HCT116 (cell line): ENCODE measurements around the gene RACK1. TPM values are rescaled to one million over a fixed set of nuclear protein-coding genes. Genes with fewer than 3 reads are reported as not detected.

Experiments
- ATAC-seq: fragments of 200-7000 bp; cut with Tn5 transposase; 2 replicates; pipeline ENCODE4 v1.9.1; 2020; ENCODE audit warnings: mild to moderate bottlenecking, moderate library complexity
- BruUV-seq: library from RNA; stranded (reverse); fragments of 400-500 nt; replicated peaks from 2 replicates; lab custom pipeline; 2021; lab: Mats Ljungman, UMichigan
- CTCF ChIA-PET: fragments of 300-600 bp; sonication (Branson Sonifier 250); formaldehyde crosslinking; loops from one replicate; lab custom pipeline; 2021; ENCODE audit warnings: antibody characterized with exemption; lab: Charles Lee
- POLR2A ChIA-PET: fragments of 300-600, 350-600 bp; sonication (Branson Sonifier 250); formaldehyde crosslinking; loops from one replicate; lab custom pipeline; 2021; ENCODE audit warnings: antibody characterized with exemption; lab: Charles Lee
- RAD21 ChIA-PET, 2 experiments: fragments of 300-600 bp; sonication (Branson Sonifier 250); formaldehyde crosslinking; loops; one replicate each; lab custom pipeline; 2023; ENCODE audit warnings: low total read pairs in 2 of 2; ENCODE audit not compliant: uncharacterized antibody in 2 of 2, unreplicated experiment in 2 of 2, low non-redundant PET in 1 of 2; lab: Charles Lee
- DNase-seq: peaks from one replicate; pipeline ENCODE4 v3.0.0-alpha.2; 2010; ENCODE audit warnings: low read depth, low spot score
- H2AFZ ChIP-seq: fragments of 200-600 bp; shearing (Covaris generic), sonication (generic); 2 replicates; pipeline ENCODE4 v1.6.1; 2017; ENCODE audit warnings: low read depth, mixed run types, mixed read lengths, antibody characterized with exemption, low read length; ENCODE audit not compliant: poor library complexity, severe bottlenecking
- H3K27ac ChIP-seq: 2 replicates; pipeline ENCODE4 v1.5.1; 2012; ENCODE audit warnings: low read depth, low read length
- H3K27me3 ChIP-seq: fragments of 200-600 bp; sonication (generic); 2 replicates; pipeline ENCODE4 v1.6.1; 2016; ENCODE audit warnings: mixed run types, low read length, mixed read lengths; ENCODE audit not compliant: insufficient read depth
- H3K36me3 ChIP-seq, 2 experiments: fragments of 200-500 bp in 1 of 2; fragments of 200-600 bp in 1 of 2; sonication (Bioruptor generic) in 1 of 2; sonication (generic) in 1 of 2; 2 replicates each; pipeline versions ENCODE4 v1.5.1 to v1.6.1; 2014 to 2016; ENCODE audit warnings: low read length in 2 of 2, inconsistent platforms in 1 of 2, mixed read lengths in 1 of 2, mixed run types in 1 of 2; ENCODE audit not compliant: insufficient read depth in 2 of 2, control insufficient read depth in 1 of 2
- H3K4me1 ChIP-seq, 2 experiments: fragments of 200-600 bp in 1 of 2; sonication (generic) in 1 of 2; 2 replicates each; pipeline versions ENCODE4 v1.5.1 to v1.6.1; 2012 to 2017; ENCODE audit warnings: low read length in 2 of 2, inconsistent platforms in 1 of 2, mild to moderate bottlenecking in 1 of 2, mixed read lengths in 1 of 2, mixed run types in 1 of 2, moderate library complexity in 1 of 2; ENCODE audit not compliant: insufficient read depth in 2 of 2, control insufficient read depth in 1 of 2
- H3K4me2 ChIP-seq: fragments of 200-600 bp; sonication (generic); 2 replicates; pipeline ENCODE4 v1.6.1; 2017; ENCODE audit warnings: mixed run types, low read length, mixed read lengths
- H3K4me3 ChIP-seq, 2 experiments: fragments of 200-600 bp in 1 of 2; sonication (generic) in 1 of 2; replicated peaks in 1 of 2; 2 replicates each; pipeline ENCODE4 v1.5.1; 2011 to 2016; ENCODE audit warnings: low read length in 2 of 2, control low read depth in 1 of 2, low read depth in 1 of 2, mild to moderate bottlenecking in 1 of 2, mixed read lengths in 1 of 2, mixed run types in 1 of 2
- H3K79me2 ChIP-seq: fragments of 200-600 bp; sonication (generic); 2 replicates; pipeline ENCODE4 v1.6.1; 2017; ENCODE audit warnings: mild to moderate bottlenecking, mixed run types, low read length, moderate library complexity, mixed read lengths; ENCODE audit not compliant: insufficient read depth
- H3K9ac ChIP-seq: fragments of 200-600 bp; sonication (generic); 2 replicates; pipeline ENCODE4 v1.6.1; 2016; ENCODE audit warnings: low read length, mixed read lengths
- H3K9me2 ChIP-seq: fragments of 200-600 bp; sonication (generic), shearing (Covaris generic); 2 replicates; pipeline ENCODE4 v1.6.1; 2017; ENCODE audit warnings: mixed run types, mild to moderate bottlenecking, moderate library complexity; ENCODE audit not compliant: insufficient read depth
- H3K9me3 ChIP-seq, 2 experiments: fragments of 200-500 bp in 1 of 2; fragments of 200-600 bp in 1 of 2; sonication (Bioruptor generic) in 1 of 2; sonication (generic) in 1 of 2; 2 replicates each; pipeline ENCODE4 v1.6.1; 2014 to 2017; ENCODE audit warnings: low read length in 2 of 2, mixed read lengths in 2 of 2, inconsistent platforms in 1 of 2, low read depth in 1 of 2, mild to moderate bottlenecking in 1 of 2, mixed run types in 1 of 2, moderate library complexity in 1 of 2; ENCODE audit not compliant: control insufficient read depth in 1 of 2, insufficient read depth in 1 of 2
- H4K20me1 ChIP-seq: fragments of 200-600 bp; sonication (generic), shearing (Covaris generic); 2 replicates; pipeline ENCODE4 v1.6.1; 2017; ENCODE audit warnings: mixed run types, mild to moderate bottlenecking, moderate library complexity; ENCODE audit not compliant: insufficient read depth
- ATF3 ChIP-seq: IDR thresholded peaks from 2 replicates; pipeline ENCODE4 v1.6.1; 2012
- CBX3 ChIP-seq: IDR thresholded peaks from 2 replicates; pipeline ENCODE4 v1.6.1; 2012; ENCODE audit warnings: low read depth
- CEBPB ChIP-seq: IDR thresholded peaks from 2 replicates; pipeline ENCODE4 v1.6.1; 2012; ENCODE audit warnings: low read depth
- EGR1 ChIP-seq: IDR thresholded peaks from 2 replicates; pipeline ENCODE4 v1.6.1; 2012; ENCODE audit warnings: low read depth
- POLR2A ChIP-seq: IDR thresholded peaks from 2 replicates; pipeline ENCODE4 v1.7.0; 2011; ENCODE audit warnings: borderline replicate concordance; ENCODE audit not compliant: insufficient read depth, insufficient read length; ENCODE audit errors: extremely low read depth
- POLR2AphosphoS5 ChIP-seq: IDR thresholded peaks from 2 replicates; pipeline ENCODE4 v1.6.1; 2011; ENCODE audit warnings: mild to moderate bottlenecking, low read depth, low read length, moderate library complexity
- RAD21 ChIP-seq: IDR thresholded peaks from 2 replicates; pipeline ENCODE4 v1.6.1; 2012; ENCODE audit warnings: low read depth, mild to moderate bottlenecking
- SP1 ChIP-seq: IDR thresholded peaks from 2 replicates; pipeline ENCODE4 v1.6.1; 2012; ENCODE audit warnings: low read depth
- YY1 ChIP-seq: IDR thresholded peaks from 2 replicates; pipeline ENCODE4 v1.6.1; 2011; ENCODE audit warnings: low read length, low read depth, moderate library complexity, mild to moderate bottlenecking; ENCODE audit not compliant: insufficient replicate concordance; ENCODE audit errors: extremely low read depth
- intact Hi-C: fragments of 100-400 bp; cut with micrococcal nuclease; formaldehyde crosslinking; loops from 2 replicates; pipeline ENCODE4 v1.10.0; 2022
- total RNA-seq: library from RNA; stranded (reverse); gene quantifications from one replicate; pipeline ENCODE4 v1.2.1, GENCODE V29; 2021; ENCODE audit not compliant: unreplicated experiment
- TF ChIP-seq, protein P1 (sequence below): IDR thresholded peaks from 2 replicates; pipeline ENCODE4 v1.6.1; 2012

The RACK1 gene
- total RNA-seq, 1 experiment from 2014 or later, result 2,432 TPM

GRCh38 chr5:181241393-181241975 is 2.2 kb downstream of the RACK1 start:
- peaks cover 18 to 35% of the 10 kb centered on the region in 2 experiments for H3K4me1 ChIP-seq
- H4K20me1 ChIP-seq, result peaks cover 45% of the 10 kb centered on the region; the same call in 1 of the 2 replicates
- peaks cover 89% of the 10 kb centered on the region for H3K79me2 ChIP-seq
- H2AFZ ChIP-seq, result no peak overlapping the region
- POLR2A ChIA-PET, result interaction anchor here (1.6 kb wide), 1 partner anchor 18 kb away, joined by 7 read pairs; the partner anchor contains the start of gene TRIM41
- intact Hi-C loops, result no loop called here
- H3K27me3 ChIP-seq, result no peaks in the 10 kb centered on the region
- no peaks in the 10 kb centered on the region for H3K9me3 ChIP-seq
- H3K4me2 ChIP-seq, result peak overlapping the region; percentile 98
- peak overlapping the region; percentile 88 to 92 for H3K4me3 ChIP-seq
- CTCF ChIA-PET, result no interaction called here
- no peaks in the 10 kb centered on the region for H3K9me2 ChIP-seq
- H3K36me3 ChIP-seq, result peaks cover 46 to 68% of the 10 kb centered on the region in 2 experiments
- no peak for TF ChIP-seq ATF3
- no peak; the same call in 1 of the 2 replicates for TF ChIP-seq POLR2AphosphoS5
- TF ChIP-seq EGR1, result no peak
- no peak for TF ChIP-seq RAD21
- TF ChIP-seq CBX3, result no peak
- no peak for TF ChIP-seq YY1
- TF ChIP-seq POLR2A, result no peak
- TF ChIP-seq, protein P1, sequence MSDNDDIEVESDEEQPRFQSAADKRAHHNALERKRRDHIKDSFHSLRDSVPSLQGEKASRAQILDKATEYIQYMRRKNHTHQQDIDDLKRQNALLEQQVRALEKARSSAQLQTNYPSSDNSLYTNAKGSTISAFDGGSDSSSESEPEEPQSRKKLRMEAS, result no peak
- TF ChIP-seq SP1, result no peak
- TF ChIP-seq CEBPB, result no peak
- ATAC-seq (no peak), DNase-seq (no peak)
- peak overlapping the region; percentile 96 for H3K27ac ChIP-seq
- peak overlapping the region; percentile 93 for H3K9ac ChIP-seq
- BruUV-seq, result no TSS peak
- RAD21 ChIA-PET, result no interaction called here
